ENCODE measurements around the gene NUTF2.
A peak's percentile ranks its signal among the peaks of the same experiment; 100 is the strongest.

NUTF2 gene

GRCh38 chr16:67883146-67883871 is 36.6 kb downstream of the NUTF2 start:
- Histone ChIP-seq H3K36me3 (ENCODE audit: control insufficient read depth in 2 of 2, insufficient read depth in 1 of 2, low read length in 2 of 2) (peaks cover 0 to 73% of the 10 kb centered on the region in 2 experiments; a peak in 1 of 3 replicates), H3K27ac (ENCODE audit: extremely low read depth, low read depth, low read length) (no peak overlapping the region), H3K9me3 (ENCODE audit: control insufficient read depth, insufficient read depth, low read depth, low read length) (no peaks in the 10 kb centered on the region), H3K4me1 (ENCODE audit: control insufficient read depth, insufficient read depth, low read length) (peaks cover 3% of the 10 kb centered on the region; the same call in 1 of the 2 replicates), H3K4me3 (ENCODE audit: low read depth, low read length) (no peak overlapping the region)
- TF ChIP-seq ZFHX2 (tag by site-specific recombination; conservative IDR thresholded peaks at IDR 0.05) (0 out of 2 replicates have a peak, but pooled peaks have one; percentile 27), REPIN1 (tag by site-specific recombination; IDR thresholded peaks at IDR 0.05; ENCODE audit: low read depth) (no peak), SP2 (tag by site-specific recombination; IDR thresholded peaks at IDR 0.05) (no peak), ZNF48 (tag by site-specific recombination; IDR thresholded peaks at IDR 0.05) (no peak), OSR2 (tag by site-specific recombination; IDR thresholded peaks at IDR 0.05) (no peak), ZNF26 (tag by site-specific recombination; IDR thresholded peaks at IDR 0.05) (no peak), PRDM1 (tag by site-specific recombination; IDR thresholded peaks at IDR 0.05) (0 out of 2 replicates have a peak, but pooled peaks have one; percentile 49), ZNF366 (tag by site-specific recombination; conservative IDR thresholded peaks at IDR 0.05) (0 out of 2 replicates have a peak, but pooled peaks have one; percentile 17), ZFP69B (tag by site-specific recombination; IDR thresholded peaks at IDR 0.05) (no peak), ZNF37A (tag by site-specific recombination; IDR thresholded peaks at IDR 0.05) (no peak)
- TF ChIP-seq, protein P1, sequence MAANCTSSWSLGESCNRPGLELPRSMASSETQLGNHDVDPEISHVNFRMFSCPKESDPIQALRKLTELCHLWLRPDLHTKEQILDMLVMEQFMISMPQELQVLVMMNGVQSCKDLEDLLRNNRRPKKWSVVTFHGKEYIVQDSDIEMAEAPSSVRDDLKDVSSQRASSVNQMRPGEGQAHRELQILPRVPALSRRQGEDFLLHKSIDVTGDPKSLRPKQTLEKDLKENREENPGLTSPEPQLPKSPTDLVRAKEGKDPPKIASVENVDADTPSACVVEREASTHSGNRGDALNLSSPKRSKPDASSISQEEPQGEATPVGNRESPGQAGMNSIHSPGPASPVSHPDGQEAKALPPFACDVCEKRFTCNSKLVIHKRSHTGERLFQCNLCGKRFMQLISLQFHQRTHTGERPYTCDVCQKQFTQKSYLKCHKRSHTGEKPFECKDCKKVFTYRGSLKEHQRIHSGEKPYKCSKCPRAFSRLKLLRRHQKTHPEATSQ (tag by site-specific recombination; IDR thresholded peaks at IDR 0.05), result no peak
- ChIA-PET POLR2A (interaction anchor here (0.6 to 2.4 kb wide), 5 partner anchors 10 to 52 kb away, joined by 3 to 16 read pairs (median 4); partner anchors contain the start of genes EDC4, NUTF2 and PSKH1), CTCF (interaction anchor here (0.5 to 4.2 kb wide), 38 partner anchors 8 to 556 kb away, joined by 3 to 62 read pairs (median 5); partner anchors contain the start of genes EDC4, LRRC36, NUTF2 and PSKH1)

- Histone ChIP-seq H3K36me3 (ENCODE audit: control insufficient read depth in 2 of 2, insufficient read depth in 1 of 2, low read length in 2 of 2) (peaks cover 0 to 68% of the 10 kb centered on the region in 2 experiments; a peak in 1 of 3 replicates), H3K9me3 (ENCODE audit: control insufficient read depth, insufficient read depth, low read depth, low read length) (no peaks in the 10 kb centered on the region), H3K4me3 (ENCODE audit: low read depth, low read length) (no peak overlapping the region), H3K4me1 (ENCODE audit: control insufficient read depth, insufficient read depth, low read length) (peaks cover 3% of the 10 kb centered on the region; the same call in 1 of the 2 replicates), H3K27ac (ENCODE audit: extremely low read depth, low read depth, low read length) (no peak overlapping the region)
- POLR2A ChIA-PET, result interaction anchor here (0.6 to 2.4 kb wide), 5 partner anchors 9 to 51 kb away, joined by 3 to 16 read pairs (median 4); partner anchors contain the start of genes EDC4, NUTF2 and PSKH1
- CTCF ChIA-PET, result interaction anchor here (0.6 to 4.2 kb wide), 38 partner anchors 8 to 404 kb away, joined by 3 to 62 read pairs (median 5); partner anchors contain the start of genes EDC4, NUTF2, PSKH1 and PSMB10
- 0 out of 2 replicates have a peak, but pooled peaks have one; percentile 11 for TF ChIP-seq ZBTB17 (tag by site-specific recombination; IDR thresholded peaks at IDR 0.05)
- no peak for TF ChIP-seq ZBTB8A (tag by site-specific recombination; IDR thresholded peaks at IDR 0.05)
- TF ChIP-seq ZNF2 (tag by site-specific recombination; IDR thresholded peaks at IDR 0.05), result peak; percentile 81
- peak; percentile 40 for TF ChIP-seq PATZ1 (tag by site-specific recombination; IDR thresholded peaks at IDR 0.05)
- no peak for TF ChIP-seq ZNF26 (tag by site-specific recombination; IDR thresholded peaks at IDR 0.05)
- TF ChIP-seq REST (tag by site-specific recombination; IDR thresholded peaks at IDR 0.05), result no peak
- no peak for TF ChIP-seq ZFHX2 (tag by site-specific recombination; conservative IDR thresholded peaks at IDR 0.05)
- no peak for TF ChIP-seq ZNF114 (tag by site-specific recombination; IDR thresholded peaks at IDR 0.05)
- TF ChIP-seq, protein P2, sequence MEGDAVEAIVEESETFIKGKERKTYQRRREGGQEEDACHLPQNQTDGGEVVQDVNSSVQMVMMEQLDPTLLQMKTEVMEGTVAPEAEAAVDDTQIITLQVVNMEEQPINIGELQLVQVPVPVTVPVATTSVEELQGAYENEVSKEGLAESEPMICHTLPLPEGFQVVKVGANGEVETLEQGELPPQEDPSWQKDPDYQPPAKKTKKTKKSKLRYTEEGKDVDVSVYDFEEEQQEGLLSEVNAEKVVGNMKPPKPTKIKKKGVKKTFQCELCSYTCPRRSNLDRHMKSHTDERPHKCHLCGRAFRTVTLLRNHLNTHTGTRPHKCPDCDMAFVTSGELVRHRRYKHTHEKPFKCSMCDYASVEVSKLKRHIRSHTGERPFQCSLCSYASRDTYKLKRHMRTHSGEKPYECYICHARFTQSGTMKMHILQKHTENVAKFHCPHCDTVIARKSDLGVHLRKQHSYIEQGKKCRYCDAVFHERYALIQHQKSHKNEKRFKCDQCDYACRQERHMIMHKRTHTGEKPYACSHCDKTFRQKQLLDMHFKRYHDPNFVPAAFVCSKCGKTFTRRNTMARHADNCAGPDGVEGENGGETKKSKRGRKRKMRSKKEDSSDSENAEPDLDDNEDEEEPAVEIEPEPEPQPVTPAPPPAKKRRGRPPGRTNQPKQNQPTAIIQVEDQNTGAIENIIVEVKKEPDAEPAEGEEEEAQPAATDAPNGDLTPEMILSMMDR (tag by site-specific recombination; IDR thresholded peaks at IDR 0.05), result peak; percentile 94
- TF ChIP-seq ZSCAN30 (tag by site-specific recombination; IDR thresholded peaks at IDR 0.05), result no peak
These were observed 37.1 kb downstream of the NUTF2 start for GRCh38 chr16:67883872-67884261.
